HL-60 (cell line): Measurements from ENCODE around the gene ARL4C.

Source experiments
- POLR2AphosphoS5 ChIP-seq: IDR thresholded peaks from 2 replicates; pipeline ENCODE4 v1.6.1; 2012; ENCODE audit warnings: low read depth
- TF ChIP-seq, protein P1 (sequence below): IDR thresholded peaks from one replicate; pipeline ENCODE4 v1.5.1; 2011; ENCODE audit warnings: low read length, control low read depth, inconsistent platforms; ENCODE audit not compliant: insufficient read depth

DNA sequence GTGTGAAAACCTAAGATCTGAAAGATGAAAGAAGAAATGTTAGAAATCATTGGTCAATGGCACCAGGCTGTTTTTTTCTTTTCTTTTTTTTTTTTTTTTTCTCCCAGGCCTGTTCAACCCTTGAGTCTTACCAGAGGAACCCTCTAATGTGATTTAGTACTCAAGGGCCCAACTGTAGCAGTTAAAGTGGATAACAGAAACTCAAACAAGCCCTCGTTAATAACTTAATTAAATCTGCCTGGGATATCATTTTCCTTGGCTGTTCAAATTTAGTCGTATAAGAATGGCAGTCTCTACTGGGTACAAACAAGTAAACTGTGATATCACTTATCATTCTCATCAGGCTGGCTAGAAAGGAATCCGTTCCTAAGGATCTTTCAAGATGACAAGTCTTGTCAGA, 16.5 kb downstream of the ARL4C start:
- TF ChIP-seq, protein P1, sequence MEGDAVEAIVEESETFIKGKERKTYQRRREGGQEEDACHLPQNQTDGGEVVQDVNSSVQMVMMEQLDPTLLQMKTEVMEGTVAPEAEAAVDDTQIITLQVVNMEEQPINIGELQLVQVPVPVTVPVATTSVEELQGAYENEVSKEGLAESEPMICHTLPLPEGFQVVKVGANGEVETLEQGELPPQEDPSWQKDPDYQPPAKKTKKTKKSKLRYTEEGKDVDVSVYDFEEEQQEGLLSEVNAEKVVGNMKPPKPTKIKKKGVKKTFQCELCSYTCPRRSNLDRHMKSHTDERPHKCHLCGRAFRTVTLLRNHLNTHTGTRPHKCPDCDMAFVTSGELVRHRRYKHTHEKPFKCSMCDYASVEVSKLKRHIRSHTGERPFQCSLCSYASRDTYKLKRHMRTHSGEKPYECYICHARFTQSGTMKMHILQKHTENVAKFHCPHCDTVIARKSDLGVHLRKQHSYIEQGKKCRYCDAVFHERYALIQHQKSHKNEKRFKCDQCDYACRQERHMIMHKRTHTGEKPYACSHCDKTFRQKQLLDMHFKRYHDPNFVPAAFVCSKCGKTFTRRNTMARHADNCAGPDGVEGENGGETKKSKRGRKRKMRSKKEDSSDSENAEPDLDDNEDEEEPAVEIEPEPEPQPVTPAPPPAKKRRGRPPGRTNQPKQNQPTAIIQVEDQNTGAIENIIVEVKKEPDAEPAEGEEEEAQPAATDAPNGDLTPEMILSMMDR, result no peak
- TF ChIP-seq POLR2AphosphoS5, result no peak
